ENCODE measurements around the gene ATP10A.

Gene ATP10A

GRCh38 chr15:25717127-25717456 lies 146.0 kb downstream of the ATP10A start:
- DNase-seq (ENCODE audit: low read depth): no peak

GRCh38 chr15:25716414-25717126 lies 146.6 kb downstream of the ATP10A start:
- in situ Hi-C loops (cut with HindIII; ENCODE audit: low sequenced_read_pairs): no loop called here
- no peak for TF ChIP-seq CTCF (IDR thresholded peaks at IDR 0.05; ENCODE audit: low read depth, low read length, missing control alignments)
- no peak overlapping the region for H3K4me3 ChIP-seq (ENCODE audit: low read depth, low read length)
- no peak for DNase-seq (ENCODE audit: low read depth)

More at GRCh38 chr15:25717127-25717456, 146.0 kb downstream of the ATP10A start:
- TF ChIP-seq CTCF (IDR thresholded peaks at IDR 0.05; ENCODE audit: low read depth, low read length, missing control alignments): no peak
- in situ Hi-C loops (cut with HindIII; ENCODE audit: low sequenced_read_pairs): no loop called here
- H3K4me3 ChIP-seq (ENCODE audit: low read depth, low read length): no peak overlapping the region

GRCh38 chr15:25715536-25716413 lies 147.4 kb downstream of the ATP10A start:
- in situ Hi-C loops (cut with HindIII; ENCODE audit: low sequenced_read_pairs): no loop called here
- DNase-seq (ENCODE audit: low read depth): no peak
- TF ChIP-seq CTCF (IDR thresholded peaks at IDR 0.05; ENCODE audit: low read depth, low read length, missing control alignments): no peak
- no peak overlapping the region for H3K4me3 ChIP-seq (ENCODE audit: low read depth, low read length)

- no peak overlapping the region for H3K4me3 ChIP-seq (ENCODE audit: low read depth, low read length)
- no peak for TF ChIP-seq CTCF (IDR thresholded peaks at IDR 0.05; ENCODE audit: low read depth, low read length, missing control alignments)
- DNase-seq (ENCODE audit: low read depth): no peak
- in situ Hi-C loops (cut with HindIII; ENCODE audit: low sequenced_read_pairs): no loop called here
Measured at GRCh38 chr15:25714538-25714840, 148.6 kb downstream of the ATP10A start.

- DNase-seq (ENCODE audit: low read depth): no peak
- in situ Hi-C loops (cut with HindIII; ENCODE audit: low sequenced_read_pairs): no loop called here
- TF ChIP-seq CTCF (IDR thresholded peaks at IDR 0.05; ENCODE audit: low read depth, low read length, missing control alignments): no peak
- no peak overlapping the region for H3K4me3 ChIP-seq (ENCODE audit: low read depth, low read length)
Measured at GRCh38 chr15:25713736-25714537, 149.2 kb downstream of the ATP10A start.

GRCh38 chr15:25712961-25713355 lies 150.2 kb downstream of the ATP10A start:
- no peak overlapping the region for H3K4me3 ChIP-seq (ENCODE audit: low read depth, low read length)
- TF ChIP-seq CTCF (IDR thresholded peaks at IDR 0.05; ENCODE audit: low read depth, low read length, missing control alignments): no peak
- in situ Hi-C loops (cut with HindIII; ENCODE audit: low sequenced_read_pairs): no loop called here
- no peak for DNase-seq (ENCODE audit: low read depth)
